ENCODE data around the gene PRKAG2.

PRKAG2 gene

DNA sequence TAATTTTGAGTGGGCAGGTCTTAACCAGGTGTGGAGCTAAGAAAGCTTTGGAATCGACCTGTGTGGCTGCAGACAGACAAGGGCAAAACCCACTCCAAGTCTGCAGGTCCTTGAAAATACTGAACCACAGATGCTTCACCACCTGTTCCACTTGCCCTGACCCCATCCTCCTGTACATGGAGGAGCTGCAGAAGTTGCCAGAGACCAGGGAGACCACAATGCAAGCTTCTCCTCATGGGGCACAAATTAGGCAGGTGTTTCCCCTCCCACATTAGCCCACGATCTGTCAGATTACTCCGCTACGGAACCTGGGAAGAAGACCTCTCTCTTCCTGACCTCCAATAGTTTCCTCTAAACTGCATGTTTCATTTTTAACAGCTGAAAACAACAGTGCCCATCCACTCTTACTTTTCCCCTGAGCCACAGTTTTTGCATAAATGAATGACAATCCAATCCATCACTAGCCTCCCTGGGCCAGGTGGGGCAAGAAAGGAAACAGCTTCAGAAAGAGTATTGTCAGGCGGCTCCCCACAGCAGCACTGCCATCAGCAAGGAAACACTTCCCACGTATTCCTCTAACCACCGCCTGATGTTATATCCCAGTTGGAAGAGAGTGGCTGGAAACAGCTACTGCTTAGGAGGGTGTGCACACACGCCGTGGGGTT, 141.6 kb downstream of the PRKAG2 start:
- TF ChIP-seq FOXM1 (IDR thresholded peaks at IDR 0.05; ENCODE audit: borderline replicate concordance, low read depth): no peak
- TF ChIP-seq TEAD4 (IDR thresholded peaks at IDR 0.05): no peak
- TF ChIP-seq, protein P1, sequence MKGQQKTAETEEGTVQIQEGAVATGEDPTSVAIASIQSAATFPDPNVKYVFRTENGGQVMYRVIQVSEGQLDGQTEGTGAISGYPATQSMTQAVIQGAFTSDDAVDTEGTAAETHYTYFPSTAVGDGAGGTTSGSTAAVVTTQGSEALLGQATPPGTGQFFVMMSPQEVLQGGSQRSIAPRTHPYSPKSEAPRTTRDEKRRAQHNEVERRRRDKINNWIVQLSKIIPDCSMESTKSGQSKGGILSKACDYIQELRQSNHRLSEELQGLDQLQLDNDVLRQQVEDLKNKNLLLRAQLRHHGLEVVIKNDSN (IDR thresholded peaks at IDR 0.05): no peak
- no peak for TF ChIP-seq CEBPB (IDR thresholded peaks at IDR 0.05)
- TF ChIP-seq, protein P2, sequence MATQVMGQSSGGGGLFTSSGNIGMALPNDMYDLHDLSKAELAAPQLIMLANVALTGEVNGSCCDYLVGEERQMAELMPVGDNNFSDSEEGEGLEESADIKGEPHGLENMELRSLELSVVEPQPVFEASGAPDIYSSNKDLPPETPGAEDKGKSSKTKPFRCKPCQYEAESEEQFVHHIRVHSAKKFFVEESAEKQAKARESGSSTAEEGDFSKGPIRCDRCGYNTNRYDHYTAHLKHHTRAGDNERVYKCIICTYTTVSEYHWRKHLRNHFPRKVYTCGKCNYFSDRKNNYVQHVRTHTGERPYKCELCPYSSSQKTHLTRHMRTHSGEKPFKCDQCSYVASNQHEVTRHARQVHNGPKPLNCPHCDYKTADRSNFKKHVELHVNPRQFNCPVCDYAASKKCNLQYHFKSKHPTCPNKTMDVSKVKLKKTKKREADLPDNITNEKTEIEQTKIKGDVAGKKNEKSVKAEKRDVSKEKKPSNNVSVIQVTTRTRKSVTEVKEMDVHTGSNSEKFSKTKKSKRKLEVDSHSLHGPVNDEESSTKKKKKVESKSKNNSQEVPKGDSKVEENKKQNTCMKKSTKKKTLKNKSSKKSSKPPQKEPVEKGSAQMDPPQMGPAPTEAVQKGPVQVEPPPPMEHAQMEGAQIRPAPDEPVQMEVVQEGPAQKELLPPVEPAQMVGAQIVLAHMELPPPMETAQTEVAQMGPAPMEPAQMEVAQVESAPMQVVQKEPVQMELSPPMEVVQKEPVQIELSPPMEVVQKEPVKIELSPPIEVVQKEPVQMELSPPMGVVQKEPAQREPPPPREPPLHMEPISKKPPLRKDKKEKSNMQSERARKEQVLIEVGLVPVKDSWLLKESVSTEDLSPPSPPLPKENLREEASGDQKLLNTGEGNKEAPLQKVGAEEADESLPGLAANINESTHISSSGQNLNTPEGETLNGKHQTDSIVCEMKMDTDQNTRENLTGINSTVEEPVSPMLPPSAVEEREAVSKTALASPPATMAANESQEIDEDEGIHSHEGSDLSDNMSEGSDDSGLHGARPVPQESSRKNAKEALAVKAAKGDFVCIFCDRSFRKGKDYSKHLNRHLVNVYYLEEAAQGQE (IDR thresholded peaks at IDR 0.05; ENCODE audit: low read depth): no peak
- TF ChIP-seq NFIC (IDR thresholded peaks at IDR 0.05): no peak
- no peak for TF ChIP-seq CREB1 (IDR thresholded peaks at IDR 0.05; ENCODE audit: low read depth)
- TF ChIP-seq EGR1 (IDR thresholded peaks at IDR 0.05): no peak
- TF ChIP-seq ZBTB7A (IDR thresholded peaks at IDR 0.05; ENCODE audit: low read depth): no peak
- no peak for TF ChIP-seq EP300 (IDR thresholded peaks at IDR 0.05; ENCODE audit: borderline replicate concordance)
- no peak for TF ChIP-seq TAF1 (IDR thresholded peaks at IDR 0.05; ENCODE audit: low read depth)
- no peak for TF ChIP-seq TCF12 (IDR thresholded peaks at IDR 0.05; ENCODE audit: low read depth)
- TF ChIP-seq YY1 (IDR thresholded peaks at IDR 0.05; ENCODE audit: low read depth): no peak
- TF ChIP-seq RAD21 (IDR thresholded peaks at IDR 0.05; ENCODE audit: low read depth): no peak
- TF ChIP-seq, protein P3, sequence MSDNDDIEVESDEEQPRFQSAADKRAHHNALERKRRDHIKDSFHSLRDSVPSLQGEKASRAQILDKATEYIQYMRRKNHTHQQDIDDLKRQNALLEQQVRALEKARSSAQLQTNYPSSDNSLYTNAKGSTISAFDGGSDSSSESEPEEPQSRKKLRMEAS (IDR thresholded peaks at IDR 0.05): no peak

DNA sequence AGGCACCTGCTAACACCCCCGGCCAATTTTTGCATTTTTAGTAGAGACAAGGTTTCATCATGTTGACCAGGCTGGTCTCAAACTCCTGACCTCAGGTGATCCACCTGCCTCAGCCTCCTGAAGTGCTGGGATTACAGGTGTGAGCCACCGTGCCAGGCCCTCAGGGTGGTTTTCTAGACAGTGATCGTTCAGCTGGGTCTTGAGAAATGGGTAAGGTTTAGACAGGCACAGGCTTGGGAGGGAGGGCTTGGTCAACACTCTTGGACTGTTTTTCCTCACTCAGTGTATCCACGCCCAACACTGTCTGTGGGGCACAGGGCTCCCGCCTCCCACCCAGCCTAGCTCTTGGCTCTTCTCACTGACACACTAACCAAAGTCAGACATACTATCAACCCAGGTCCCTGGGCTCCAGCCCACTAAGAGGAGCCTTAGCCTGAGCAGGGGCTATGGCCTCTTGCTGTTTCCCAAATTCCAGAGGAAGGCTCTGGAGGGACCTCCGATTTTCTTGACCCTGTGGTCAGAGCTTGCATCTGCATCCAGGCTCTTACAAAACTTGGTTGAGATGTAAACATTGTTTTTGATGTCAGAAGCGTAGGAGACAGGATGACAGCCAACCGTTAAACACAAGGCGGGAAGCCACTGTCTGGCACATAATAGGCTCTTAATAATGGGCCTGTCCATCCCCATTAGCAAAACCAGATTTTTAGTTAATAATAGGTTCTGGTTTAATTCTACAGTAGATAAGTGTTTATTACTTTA, 143.9 kb downstream of the PRKAG2 start:
- no peak for TF ChIP-seq TAF1 (IDR thresholded peaks at IDR 0.05; ENCODE audit: low read depth)
- TF ChIP-seq, protein P1 (IDR thresholded peaks at IDR 0.05): no peak
- TF ChIP-seq ZBTB7A (IDR thresholded peaks at IDR 0.05; ENCODE audit: low read depth): no peak
- TF ChIP-seq YY1 (IDR thresholded peaks at IDR 0.05; ENCODE audit: low read depth): no peak
- TF ChIP-seq CEBPB (IDR thresholded peaks at IDR 0.05): no peak
- TF ChIP-seq CREB1 (IDR thresholded peaks at IDR 0.05; ENCODE audit: low read depth): no peak
- no peak for TF ChIP-seq TEAD4 (IDR thresholded peaks at IDR 0.05)
- TF ChIP-seq, protein P2 (IDR thresholded peaks at IDR 0.05; ENCODE audit: low read depth): no peak
- TF ChIP-seq TCF12 (IDR thresholded peaks at IDR 0.05; ENCODE audit: low read depth): no peak
- TF ChIP-seq RAD21 (IDR thresholded peaks at IDR 0.05; ENCODE audit: low read depth): no peak
- TF ChIP-seq FOXM1 (IDR thresholded peaks at IDR 0.05; ENCODE audit: borderline replicate concordance, low read depth): no peak
- no peak for TF ChIP-seq NFIC (IDR thresholded peaks at IDR 0.05)
- TF ChIP-seq EP300 (IDR thresholded peaks at IDR 0.05; ENCODE audit: borderline replicate concordance): no peak
- TF ChIP-seq, protein P3 (IDR thresholded peaks at IDR 0.05): no peak
- no peak for TF ChIP-seq EGR1 (IDR thresholded peaks at IDR 0.05)

DNA sequence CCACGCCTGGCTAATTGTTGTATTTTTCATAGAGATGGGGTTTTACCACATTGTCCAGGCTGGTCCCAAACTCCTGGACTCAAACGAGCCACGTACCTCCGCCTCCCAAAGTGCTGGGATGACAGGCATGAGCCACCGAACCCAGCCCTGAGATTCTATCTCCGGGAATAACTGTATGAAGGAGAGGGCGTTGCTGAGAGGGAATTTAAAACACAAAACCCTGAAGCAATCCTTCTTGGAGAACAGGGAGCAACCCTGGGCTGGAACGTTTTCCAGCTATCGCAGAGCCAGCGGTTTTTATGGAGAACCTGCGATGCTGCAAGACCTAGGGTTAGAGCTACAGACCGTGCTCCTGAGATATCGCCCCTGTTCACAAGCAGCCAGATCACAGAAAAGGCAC, 144.6 kb downstream of the PRKAG2 start:
- TF ChIP-seq RAD21 (IDR thresholded peaks at IDR 0.05; ENCODE audit: low read depth): no peak
- TF ChIP-seq TEAD4 (IDR thresholded peaks at IDR 0.05): no peak
- no peak for TF ChIP-seq EGR1 (IDR thresholded peaks at IDR 0.05)
- no peak for TF ChIP-seq NFIC (IDR thresholded peaks at IDR 0.05)
- TF ChIP-seq CREB1 (IDR thresholded peaks at IDR 0.05; ENCODE audit: low read depth): no peak
- no peak for TF ChIP-seq FOXM1 (IDR thresholded peaks at IDR 0.05; ENCODE audit: borderline replicate concordance, low read depth)
- TF ChIP-seq, protein P2 (IDR thresholded peaks at IDR 0.05; ENCODE audit: low read depth): no peak
- TF ChIP-seq CEBPB (IDR thresholded peaks at IDR 0.05): no peak
- TF ChIP-seq YY1 (IDR thresholded peaks at IDR 0.05; ENCODE audit: low read depth): no peak
- TF ChIP-seq, protein P3 (IDR thresholded peaks at IDR 0.05): no peak
- TF ChIP-seq TCF12 (IDR thresholded peaks at IDR 0.05; ENCODE audit: low read depth): no peak
- TF ChIP-seq, protein P1 (IDR thresholded peaks at IDR 0.05): no peak
- TF ChIP-seq ZBTB7A (IDR thresholded peaks at IDR 0.05; ENCODE audit: low read depth): no peak
- no peak for TF ChIP-seq TAF1 (IDR thresholded peaks at IDR 0.05; ENCODE audit: low read depth)
- TF ChIP-seq EP300 (IDR thresholded peaks at IDR 0.05; ENCODE audit: borderline replicate concordance): no peak
